HepG2 (cell line): ENCODE measurements around the gene FBXO30. TPM values are rescaled to one million over a fixed set of nuclear protein-coding genes. Genes with fewer than 3 reads are reported as not detected.

Experiments used
- ATAC-seq: fragments of 200-7000 bp; cut with Tn5 transposase; 3 replicates; pipeline ENCODE4 v1.9.1; 2020; ENCODE audit warnings: mild to moderate bottlenecking, moderate library complexity
- BruUV-seq: library from RNA; stranded (reverse); fragments of 400-500 nt; replicated peaks from 2 replicates; lab custom pipeline; 2021; lab: Mats Ljungman, UMichigan
- CTCF ChIA-PET: fragments of 300-600 bp; formaldehyde crosslinking; extraction: SDS; loops from one replicate; lab custom pipeline; 2021; ENCODE audit warnings: low total read pairs, inconsistent platforms, low intra/inter-chr PET ratio; lab: Yijun Ruan, JAX
- POLR2A ChIA-PET: fragments of 350-600 bp; sonication (Branson Sonifier 250); formaldehyde crosslinking; loops from one replicate; lab custom pipeline; 2020; ENCODE audit warnings: antibody characterized with exemption, inconsistent platforms; lab: Yijun Ruan, JAX
- DNase-seq: peaks from one replicate; pipeline ENCODE4 v3.0.0-alpha.2; 2015; ENCODE audit warnings: low spot score
- FAIRE-seq: peaks from 3 replicates; lab custom pipeline; 2011; peaks lifted over from hg19 to GRCh38; lab: Jason Lieb, UNC
- H2AFZ ChIP-seq: one replicate; pipeline ENCODE4 v1.6.1; 2011; ENCODE audit warnings: low read length, inconsistent platforms
- H3K27ac ChIP-seq: fragments of 300-600 bp; 3 replicates; pipeline ENCODE4 v1.8.0; 2011; ENCODE audit warnings: mixed run types, mild to moderate bottlenecking, mixed read lengths, low read length, inconsistent platforms; ENCODE audit not compliant: insufficient read depth; ENCODE audit errors: extremely low read length
- H3K27me3 ChIP-seq, 2 experiments: fragments of 200-600 bp in 1 of 2; 2 replicates in 1 of 2; 3 replicates in 1 of 2; pipeline versions ENCODE4 v1.6.0 to v1.8.0; 2011; ENCODE audit warnings: low read length in 2 of 2, mild to moderate bottlenecking in 2 of 2, moderate library complexity in 2 of 2, inconsistent platforms in 1 of 2; ENCODE audit not compliant: insufficient read depth in 2 of 2, control insufficient read depth in 1 of 2
- H3K36me3 ChIP-seq, 2 experiments: fragments of 200-600 bp in 1 of 2; replicated peaks in 1 of 2; 2 replicates in 1 of 2; 3 replicates in 1 of 2; pipeline versions ENCODE4 v1.5.1 to v1.8.0; 2011; ENCODE audit warnings: low read length in 2 of 2, inconsistent platforms in 1 of 2; ENCODE audit not compliant: insufficient read depth in 2 of 2, control insufficient read depth in 1 of 2
- H3K4me1 ChIP-seq: 2 replicates; pipeline ENCODE4 v1.5.1; 2012; ENCODE audit warnings: low read length, inconsistent platforms; ENCODE audit not compliant: insufficient read depth
- H3K4me2 ChIP-seq: 2 replicates; pipeline ENCODE4 v1.6.0; 2011; ENCODE audit warnings: low read depth, low read length, inconsistent platforms
- H3K4me3 ChIP-seq, 3 experiments: fragments of 200-600 bp in 1 of 3; sonication (generic), shearing (Covaris generic) in 1 of 3; replicated peaks in 1 of 3; 2 replicates each; pipeline ENCODE4 v1.5.1; 2011 to 2016; ENCODE audit warnings: low read length in 3 of 3, inconsistent platforms in 2 of 3, low read depth in 2 of 3, mild to moderate bottlenecking in 2 of 3, control low read depth in 1 of 3, mixed read lengths in 1 of 3; ENCODE audit not compliant: insufficient read depth in 1 of 3
- H3K79me2 ChIP-seq: one replicate; pipeline ENCODE4 v1.6.1; 2011; ENCODE audit warnings: low read length, inconsistent platforms; ENCODE audit not compliant: insufficient read depth
- H3K9ac ChIP-seq: 2 replicates; pipeline ENCODE4 v1.6.0; 2011; ENCODE audit warnings: mild to moderate bottlenecking, low read depth, low read length, inconsistent platforms; ENCODE audit not compliant: insufficient read depth
- H3K9me3 ChIP-seq: 2 replicates; pipeline ENCODE4 v1.5.1; 2012; ENCODE audit warnings: mild to moderate bottlenecking, low read length
- H4K20me1 ChIP-seq: 2 replicates; pipeline ENCODE4 v1.6.0; 2011; ENCODE audit warnings: inconsistent platforms, mild to moderate bottlenecking, low read length, moderate library complexity; ENCODE audit not compliant: insufficient read depth
- KMT2A ChIP-seq: sonication (generic); formaldehyde crosslinking; IDR thresholded peaks from 2 replicates; pipeline ENCODE4 v1.4.0; 2020; ENCODE audit warnings: missing genetic modification reagents
- SKI ChIP-seq: fragments of 450-650 bp; IDR thresholded peaks from one replicate; pipeline ENCODE4 v1.6.1; 2018; ENCODE audit warnings: mild to moderate bottlenecking; ENCODE audit not compliant: partially characterized antibody
- SRF ChIP-seq: IDR thresholded peaks from 2 replicates; pipeline ENCODE4 v1.6.1; 2011; ENCODE audit warnings: mild to moderate bottlenecking, low read depth, low read length, moderate library complexity
- TP53 ChIP-seq: sonication (generic); formaldehyde crosslinking; conservative IDR thresholded peaks from 2 replicates; pipeline ENCODE4 v1.4.0; 2020; ENCODE audit warnings: missing genetic modification reagents
- ZNF337 ChIP-seq: sonication (generic); formaldehyde crosslinking; IDR thresholded peaks from 2 replicates; pipeline ENCODE4 v1.5.1; 2020; ENCODE audit warnings: missing genetic modification reagents, low read depth, mild to moderate bottlenecking, borderline replicate concordance
- ZNF577 ChIP-seq: sonication (generic); formaldehyde crosslinking; IDR thresholded peaks from 2 replicates; pipeline ENCODE4 v1.4.0; 2020; ENCODE audit warnings: mild to moderate bottlenecking, low read depth, missing genetic modification reagents, borderline replicate concordance
- WGBS: methylation state at CpG from one replicate; pipeline ENCODE4 v1.1.6; 2017; ENCODE audit warnings: low lambda C conversion rate; 5-methylcytosine and 5-hydroxymethylcytosine counted together
- in situ Hi-C: cut with HindIII; loops from 2 replicates; pipeline ENCODE4 v1.10.0; 2017; ENCODE audit warnings: low pct_unique_long_range_greater_than_20kb; ENCODE audit not compliant: extremely low pct_ligation_motif_present
- intact Hi-C: fragments of 100-400 bp; cut with micrococcal nuclease; formaldehyde crosslinking; loops from one replicate; pipeline ENCODE4 v1.10.0; 2022; ENCODE audit not compliant: unreplicated experiment
- polyA plus RNA-seq, 8 experiments: library from polyadenylated mRNA; depleted of rRNA in 3 of 8; stranded (reverse) in 7 of 8; unstranded in 1 of 8; fragments of >200 nt; fragmentation: Illumina TruSeq in 4 of 8; extraction: Trizol in 4 of 8; gene quantifications; 2 replicates each; pipeline versions ENCODE4 v1.2.1 to v1.2.3, GENCODE V29; 2011 to 2016; ENCODE audit warnings: low read depth in 4 of 8, missing spikeins in 1 of 8, mixed read lengths in 1 of 8; ENCODE audit not compliant: insufficient read depth in 1 of 8
- total RNA-seq, 5 experiments: library from RNA; depleted of rRNA; stranded (reverse); fragments of >200 nt; fragmentation: Illumina TruSeq; extraction: Trizol; gene quantifications; 2 replicates each; pipeline ENCODE4 v1.2.3, GENCODE V29; 2016; ENCODE audit warnings: low read depth in 1 of 5
- TF ChIP-seq, protein P1 (sequence below): sonication (generic); formaldehyde crosslinking; IDR thresholded peaks from 2 replicates; pipeline ENCODE4 v1.4.0; 2020; ENCODE audit warnings: missing genetic modification reagents, borderline replicate concordance
- TF ChIP-seq, protein P2 (sequence below): sonication (generic); formaldehyde crosslinking; IDR thresholded peaks from 2 replicates; pipeline ENCODE4 v1.4.0; 2020; ENCODE audit warnings: mild to moderate bottlenecking, missing genetic modification reagents
- TF ChIP-seq, protein P3 (sequence below): sonication (generic); formaldehyde crosslinking; IDR thresholded peaks from 2 replicates; pipeline ENCODE4 v1.5.1; 2020; ENCODE audit warnings: mild to moderate bottlenecking, missing genetic modification reagents, borderline replicate concordance

FBXO30 gene
- total and polyA plus RNA-seq, 2 of the 13 experiments (the other 11 are each of a cell fraction or from before 2014, with no cell fraction given) = 3.2 to 7.1 TPM

DNA sequence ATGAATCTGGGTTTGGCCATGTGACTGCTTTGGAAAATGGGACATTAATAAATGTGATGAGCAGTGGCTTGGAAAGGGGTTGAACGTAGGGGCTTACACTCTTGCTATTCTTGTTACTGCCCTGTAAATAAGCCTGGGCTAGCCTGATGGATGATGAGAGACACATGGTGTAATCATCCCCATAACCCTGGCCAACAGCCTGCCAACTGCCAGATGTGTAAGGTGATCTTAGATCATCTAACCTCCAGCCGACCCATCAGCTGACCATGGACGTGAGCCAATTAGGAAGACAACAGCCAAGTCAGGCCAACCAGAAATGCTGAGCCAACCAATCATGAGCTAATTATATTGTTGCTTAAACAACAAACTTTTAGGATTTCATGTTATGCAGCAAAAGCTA is 25.2 kb downstream of the FBXO30 start:
- CTCF ChIA-PET = no interaction called here
- POLR2A ChIA-PET = no interaction called here
- FAIRE-seq (no peak), DNase-seq (no peak), ATAC-seq (no peak)
- intact Hi-C loops = no loop called here
- 93% methylated on average over 3 of the region's 3 CpGs for WGBS
- H3K4me1 ChIP-seq = no peaks in the 10 kb centered on the region
- no TSS peak for BruUV-seq
- TF ChIP-seq, protein P1, sequence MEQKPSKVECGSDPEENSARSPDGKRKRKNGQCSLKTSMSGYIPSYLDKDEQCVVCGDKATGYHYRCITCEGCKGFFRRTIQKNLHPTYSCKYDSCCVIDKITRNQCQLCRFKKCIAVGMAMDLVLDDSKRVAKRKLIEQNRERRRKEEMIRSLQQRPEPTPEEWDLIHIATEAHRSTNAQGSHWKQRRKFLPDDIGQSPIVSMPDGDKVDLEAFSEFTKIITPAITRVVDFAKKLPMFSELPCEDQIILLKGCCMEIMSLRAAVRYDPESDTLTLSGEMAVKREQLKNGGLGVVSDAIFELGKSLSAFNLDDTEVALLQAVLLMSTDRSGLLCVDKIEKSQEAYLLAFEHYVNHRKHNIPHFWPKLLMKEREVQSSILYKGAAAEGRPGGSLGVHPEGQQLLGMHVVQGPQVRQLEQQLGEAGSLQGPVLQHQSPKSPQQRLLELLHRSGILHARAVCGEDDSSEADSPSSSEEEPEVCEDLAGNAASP (CRISPR knock-in tag) = no peak
- TF ChIP-seq ZNF337 (CRISPR knock-in tag) (no peak), TP53 (CRISPR knock-in tag) (no peak), SRF (no peak), SKI (no peak), ZNF577 (no peak), KMT2A (CRISPR knock-in tag) (no peak)
- TF ChIP-seq, protein P2, sequence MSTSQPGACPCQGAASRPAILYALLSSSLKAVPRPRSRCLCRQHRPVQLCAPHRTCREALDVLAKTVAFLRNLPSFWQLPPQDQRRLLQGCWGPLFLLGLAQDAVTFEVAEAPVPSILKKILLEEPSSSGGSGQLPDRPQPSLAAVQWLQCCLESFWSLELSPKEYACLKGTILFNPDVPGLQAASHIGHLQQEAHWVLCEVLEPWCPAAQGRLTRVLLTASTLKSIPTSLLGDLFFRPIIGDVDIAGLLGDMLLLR (CRISPR knock-in tag) = no peak
- TF ChIP-seq, protein P3, sequence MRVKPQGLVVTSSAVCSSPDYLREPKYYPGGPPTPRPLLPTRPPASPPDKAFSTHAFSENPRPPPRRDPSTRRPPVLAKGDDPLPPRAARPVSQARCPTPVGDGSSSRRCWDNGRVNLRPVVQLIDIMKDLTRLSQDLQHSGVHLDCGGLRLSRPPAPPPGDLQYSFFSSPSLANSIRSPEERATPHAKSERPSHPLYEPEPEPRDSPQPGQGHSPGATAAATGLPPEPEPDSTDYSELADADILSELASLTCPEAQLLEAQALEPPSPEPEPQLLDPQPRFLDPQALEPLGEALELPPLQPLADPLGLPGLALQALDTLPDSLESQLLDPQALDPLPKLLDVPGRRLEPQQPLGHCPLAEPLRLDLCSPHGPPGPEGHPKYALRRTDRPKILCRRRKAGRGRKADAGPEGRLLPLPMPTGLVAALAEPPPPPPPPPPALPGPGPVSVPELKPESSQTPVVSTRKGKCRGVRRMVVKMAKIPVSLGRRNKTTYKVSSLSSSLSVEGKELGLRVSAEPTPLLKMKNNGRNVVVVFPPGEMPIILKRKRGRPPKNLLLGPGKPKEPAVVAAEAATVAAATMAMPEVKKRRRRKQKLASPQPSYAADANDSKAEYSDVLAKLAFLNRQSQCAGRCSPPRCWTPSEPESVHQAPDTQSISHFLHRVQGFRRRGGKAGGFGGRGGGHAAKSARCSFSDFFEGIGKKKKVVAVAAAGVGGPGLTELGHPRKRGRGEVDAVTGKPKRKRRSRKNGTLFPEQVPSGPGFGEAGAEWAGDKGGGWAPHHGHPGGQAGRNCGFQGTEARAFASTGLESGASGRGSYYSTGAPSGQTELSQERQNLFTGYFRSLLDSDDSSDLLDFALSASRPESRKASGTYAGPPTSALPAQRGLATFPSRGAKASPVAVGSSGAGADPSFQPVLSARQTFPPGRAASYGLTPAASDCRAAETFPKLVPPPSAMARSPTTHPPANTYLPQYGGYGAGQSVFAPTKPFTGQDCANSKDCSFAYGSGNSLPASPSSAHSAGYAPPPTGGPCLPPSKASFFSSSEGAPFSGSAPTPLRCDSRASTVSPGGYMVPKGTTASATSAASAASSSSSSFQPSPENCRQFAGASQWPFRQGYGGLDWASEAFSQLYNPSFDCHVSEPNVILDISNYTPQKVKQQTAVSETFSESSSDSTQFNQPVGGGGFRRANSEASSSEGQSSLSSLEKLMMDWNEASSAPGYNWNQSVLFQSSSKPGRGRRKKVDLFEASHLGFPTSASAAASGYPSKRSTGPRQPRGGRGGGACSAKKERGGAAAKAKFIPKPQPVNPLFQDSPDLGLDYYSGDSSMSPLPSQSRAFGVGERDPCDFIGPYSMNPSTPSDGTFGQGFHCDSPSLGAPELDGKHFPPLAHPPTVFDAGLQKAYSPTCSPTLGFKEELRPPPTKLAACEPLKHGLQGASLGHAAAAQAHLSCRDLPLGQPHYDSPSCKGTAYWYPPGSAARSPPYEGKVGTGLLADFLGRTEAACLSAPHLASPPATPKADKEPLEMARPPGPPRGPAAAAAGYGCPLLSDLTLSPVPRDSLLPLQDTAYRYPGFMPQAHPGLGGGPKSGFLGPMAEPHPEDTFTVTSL (CRISPR knock-in tag) = no peak
- no peak overlapping the region for H3K9ac ChIP-seq
- no peaks in the 10 kb centered on the region for H3K27me3 ChIP-seq
- H3K4me2 ChIP-seq = no peak overlapping the region
- H4K20me1 ChIP-seq = no peaks in the 10 kb centered on the region
- H3K4me3 ChIP-seq = no peak overlapping the region
- no peak overlapping the region for H3K27ac ChIP-seq
- in situ Hi-C loops = no loop called here
- H3K36me3 ChIP-seq = peaks cover 0 to 1% of the 10 kb centered on the region in 2 experiments; a peak in 2 of 5 replicates
- H3K9me3 ChIP-seq = peaks cover 23% of the 10 kb centered on the region; the same call in 1 of the 2 replicates
- no peak overlapping the region for H2AFZ ChIP-seq
- no peaks in the 10 kb centered on the region for H3K79me2 ChIP-seq
